ENCODE measurements around the gene ARHGEF33.

DNA sequence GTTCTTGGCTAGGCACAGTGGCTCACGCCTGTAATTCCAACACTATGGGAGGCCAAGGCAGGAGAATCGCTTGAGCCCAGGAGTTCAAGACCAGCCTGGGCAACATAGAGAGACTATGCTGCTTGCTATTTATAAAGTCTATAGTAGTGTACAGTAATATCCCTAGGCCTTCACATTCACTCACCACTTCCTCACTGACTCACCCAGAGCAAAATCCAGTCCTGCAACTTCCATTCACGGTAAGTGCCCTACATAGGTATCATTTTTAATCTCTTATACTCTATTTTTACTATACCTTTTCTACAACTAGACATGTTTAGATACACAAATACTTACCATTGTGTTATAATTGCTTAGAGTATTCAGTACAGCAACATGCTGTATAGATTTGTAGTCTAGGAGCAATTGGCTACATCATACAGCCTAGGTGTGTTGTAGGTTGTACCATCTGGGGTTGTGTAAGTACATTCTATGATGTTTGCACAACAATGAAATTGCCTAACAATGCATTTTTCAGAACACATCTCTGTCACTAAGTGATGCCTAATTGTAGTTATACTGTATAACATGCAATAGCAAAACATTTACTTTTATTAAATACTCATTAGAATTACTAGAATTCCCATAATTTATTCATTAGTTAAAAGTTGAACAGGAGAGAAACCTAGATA is 22.8 kb upstream of the ARHGEF33 start:
- TF ChIP-seq POLR2AphosphoS5 (IDR thresholded peaks at IDR 0.05) (no peak), CTCF (IDR thresholded peaks at IDR 0.05 in 8 of 11, conservative IDR thresholded peaks at IDR 0.05 in 3 of 11) (no peak), POLR2A (IDR thresholded peaks at IDR 0.05) (no peak)

Measured in spleen (tissue), 7 donors.